HG03039 (cell line): ENCODE measurements around the gene DENND6A.
"Not testable (repeated sequence)": the region's sequence is repeated elsewhere in the genome, so short reads cannot be mapped to it uniquely, and the experiment has no call there.

Experiments
- ATAC-seq: cut with Tn5 transposase; IDR thresholded peaks from one replicate; pipeline ENCODE4 v1.9.1; 2021; ENCODE audit warnings: mild to moderate bottlenecking, moderate library complexity; ENCODE audit not compliant: unreplicated experiment

DENND6A gene

DNA sequence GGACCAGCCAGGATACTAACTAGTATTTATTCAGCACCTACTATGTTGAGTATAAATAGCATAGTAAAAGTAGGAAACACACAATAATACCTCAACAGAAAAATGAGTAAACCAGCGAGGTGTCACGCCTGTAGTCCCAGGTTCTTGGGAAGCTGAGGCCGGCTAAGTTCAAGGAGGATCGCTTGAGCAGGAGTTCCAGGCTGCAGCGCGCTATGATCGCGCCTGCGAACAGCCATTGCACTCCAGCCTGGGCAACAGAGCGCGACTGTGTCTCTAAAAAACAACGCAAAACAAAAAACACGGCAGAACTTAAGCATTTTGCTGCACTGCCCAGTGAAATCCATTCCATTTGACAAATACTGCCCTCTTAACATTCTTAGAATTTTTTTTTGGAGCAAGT, 1.3 kb upstream of the DENND6A start:
- no peak for ATAC-seq

DNA sequence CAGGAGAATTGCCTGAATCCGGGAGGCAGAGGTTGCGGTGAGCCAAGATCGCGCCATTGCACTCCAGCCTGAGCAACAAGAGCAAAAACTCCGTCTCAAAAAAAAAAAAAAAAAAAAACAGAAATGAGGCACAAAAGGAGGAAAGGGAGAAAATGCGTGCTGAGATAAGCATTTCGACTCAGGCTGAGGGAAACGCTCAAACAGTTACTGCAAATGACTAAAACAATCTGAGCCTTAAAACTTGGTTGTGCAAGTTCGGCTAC, 813 bp downstream of the DENND6A start:
- ATAC-seq = not testable (repeated sequence)

GRCh38 chr3:57691411-57692132, 1.3 kb downstream of the DENND6A start:
- no peak for ATAC-seq

DNA sequence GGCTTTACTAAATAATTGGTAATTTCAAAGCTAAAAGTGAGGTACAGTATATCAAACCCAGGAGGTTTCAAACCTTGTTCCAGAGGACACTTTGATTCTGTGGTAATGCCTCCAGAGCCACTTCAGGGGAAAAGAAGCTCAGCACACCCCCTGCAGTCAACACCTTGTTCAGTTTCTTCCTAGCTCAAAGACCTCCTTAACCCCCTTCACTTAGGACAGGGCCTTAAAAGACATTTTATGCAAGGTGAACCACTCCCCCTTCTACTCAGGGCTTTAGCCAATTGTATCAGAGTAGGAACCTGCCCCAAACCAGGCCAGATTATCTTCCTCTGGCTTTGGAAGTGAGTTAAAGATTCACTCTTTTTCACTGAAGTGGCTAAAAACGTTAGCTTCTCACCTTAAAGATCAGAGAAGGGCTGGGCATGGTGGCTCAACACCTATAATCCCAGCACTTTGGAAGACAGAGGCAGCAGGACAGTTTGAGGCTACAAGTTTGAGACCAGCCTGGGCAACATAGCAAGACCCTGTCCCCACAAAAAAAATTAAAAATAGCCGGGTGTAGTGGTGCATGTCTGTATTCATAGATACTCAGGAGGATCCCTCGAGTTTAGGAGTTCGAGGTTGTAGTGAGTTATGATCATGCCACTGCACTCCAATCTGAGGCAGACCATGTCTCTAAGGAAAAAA, 3.4 kb downstream of the DENND6A start:
- ATAC-seq = no peak

- ATAC-seq = no peak
Measured at GRCh38 chr3:57688291-57688690, 4.6 kb downstream of the DENND6A start.

DNA sequence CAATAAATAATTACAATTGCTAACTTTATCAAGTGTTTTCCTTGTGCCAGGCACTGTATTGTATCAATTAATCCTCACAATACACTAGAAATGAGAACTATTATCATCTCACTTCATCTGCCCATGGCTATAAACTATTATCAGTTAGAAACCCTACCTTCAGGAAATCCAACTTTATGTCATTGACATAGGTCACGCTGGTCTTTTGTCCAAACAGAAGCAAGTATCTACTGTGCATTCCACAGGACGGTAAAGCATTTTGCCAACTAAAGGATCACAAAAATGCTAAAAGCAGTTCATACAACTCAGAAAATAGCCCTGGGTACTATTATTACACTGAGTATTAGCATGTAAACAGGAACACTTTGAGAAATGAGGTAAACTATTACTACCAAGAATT, 9.6 kb downstream of the DENND6A start:
- ATAC-seq = no peak

GRCh38 chr3:57682284-57682683, 10.6 kb downstream of the DENND6A start:
- no peak for ATAC-seq

DNA sequence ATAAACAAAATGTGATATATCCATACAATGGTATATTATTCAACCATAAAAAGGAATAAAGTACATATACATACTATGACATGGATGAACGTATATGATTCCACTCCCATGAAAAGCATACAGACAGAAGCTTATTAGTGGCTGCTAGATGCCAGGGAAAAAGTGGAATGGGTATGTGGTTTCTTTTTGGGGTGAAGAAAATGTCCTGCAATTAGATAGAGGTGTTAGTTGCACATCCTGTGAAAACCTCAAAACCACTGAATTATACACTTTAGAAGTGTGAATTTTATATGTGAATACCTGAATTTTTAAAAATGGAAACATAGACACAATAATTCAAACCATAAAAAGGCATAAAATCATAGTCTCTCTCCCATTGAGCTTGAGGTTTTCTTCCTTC, 11.2 kb downstream of the DENND6A start:
- ATAC-seq = no peak

GRCh38 chr3:57680046-57680445, 12.8 kb downstream of the DENND6A start:
- no peak for ATAC-seq

DNA sequence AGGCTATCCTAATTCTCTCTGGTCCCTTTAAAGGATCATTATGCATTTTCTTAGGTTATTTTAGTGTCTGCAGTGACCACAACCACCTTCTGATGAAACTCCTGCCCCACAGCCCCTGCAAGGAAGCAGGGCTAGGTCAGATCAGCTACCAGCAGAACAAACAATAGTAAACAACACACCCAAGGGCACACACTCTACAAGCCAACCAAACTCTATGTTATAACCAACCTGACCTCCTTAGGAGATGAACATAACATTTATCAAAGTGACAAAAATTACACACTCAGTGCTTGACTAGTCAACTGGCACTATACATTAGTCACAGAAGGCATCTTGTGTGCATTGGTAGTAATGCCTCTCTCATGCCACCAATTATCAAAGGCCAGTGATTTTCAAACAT, 17.3 kb downstream of the DENND6A start:
- ATAC-seq = no peak

- no peak for ATAC-seq
Measured at GRCh38 chr3:57673156-57673555, 19.7 kb downstream of the DENND6A start.

DNA sequence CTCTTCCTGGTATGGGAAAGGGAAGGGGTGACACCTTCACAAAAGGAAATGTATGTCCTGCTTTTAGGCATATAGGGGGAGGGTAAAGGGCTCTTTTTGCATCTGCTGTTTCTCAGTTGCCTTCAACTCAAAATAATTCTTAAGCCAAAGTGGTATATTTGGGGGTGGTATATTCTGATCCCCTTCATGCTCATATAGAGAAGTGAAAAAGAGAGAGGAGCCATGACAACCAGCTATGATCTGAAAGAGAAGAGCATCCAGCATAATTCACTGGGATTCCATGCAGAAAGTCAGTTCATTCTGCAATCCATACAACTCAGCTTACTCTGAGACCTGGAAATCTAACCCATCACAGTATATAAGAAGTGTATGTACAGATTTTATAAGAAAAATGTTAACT, 22.3 kb downstream of the DENND6A start:
- no peak for ATAC-seq

DNA sequence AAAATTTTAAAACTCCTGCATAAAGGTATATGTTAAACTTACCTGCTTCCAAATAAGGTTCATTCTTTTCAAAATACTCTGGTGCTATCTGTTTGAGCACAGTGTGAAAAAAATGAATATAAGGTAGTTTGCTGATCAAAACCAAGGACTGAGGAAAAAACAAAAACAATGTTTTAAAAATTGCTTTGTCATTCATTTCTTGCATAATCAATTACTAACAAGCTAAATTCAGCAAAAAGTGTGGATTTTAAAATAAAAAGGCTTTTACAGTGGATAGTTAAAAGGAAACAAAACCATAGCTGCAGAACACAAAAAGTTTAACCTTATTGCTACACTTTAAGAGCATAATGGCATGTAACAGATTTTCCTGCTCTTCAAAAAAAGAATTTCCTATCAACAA, 31.5 kb downstream of the DENND6A start:
- no peak for ATAC-seq

DNA sequence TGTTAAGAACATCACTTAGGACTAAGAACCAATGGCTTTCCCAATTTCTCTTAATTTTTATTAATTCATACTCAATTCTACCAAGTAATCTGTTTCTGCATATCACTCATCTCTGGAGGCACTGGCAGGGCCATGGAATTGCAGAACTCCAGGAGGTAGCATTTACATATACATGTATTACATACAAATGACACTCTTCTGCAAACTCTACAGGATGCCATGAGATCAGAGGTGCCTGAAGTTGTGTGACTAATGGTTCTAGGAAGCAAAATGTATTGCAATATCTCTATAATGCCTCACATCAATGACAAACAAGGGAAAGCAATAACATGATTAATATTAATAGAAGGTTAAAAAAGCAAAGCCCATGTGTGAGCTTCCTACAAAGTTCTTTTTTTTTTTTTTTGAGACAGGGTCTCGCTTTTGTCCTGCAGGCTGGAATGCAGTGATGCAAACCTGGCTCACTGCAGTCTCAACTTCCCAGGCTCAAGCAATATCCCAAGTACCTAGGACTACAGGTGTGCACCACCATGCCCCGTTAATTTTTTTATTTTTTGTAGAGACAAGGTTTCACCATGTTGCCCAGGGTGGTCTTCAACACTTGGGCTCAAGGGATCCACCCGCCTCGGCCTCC, 33.0 kb downstream of the DENND6A start:
- no peak for ATAC-seq

DNA sequence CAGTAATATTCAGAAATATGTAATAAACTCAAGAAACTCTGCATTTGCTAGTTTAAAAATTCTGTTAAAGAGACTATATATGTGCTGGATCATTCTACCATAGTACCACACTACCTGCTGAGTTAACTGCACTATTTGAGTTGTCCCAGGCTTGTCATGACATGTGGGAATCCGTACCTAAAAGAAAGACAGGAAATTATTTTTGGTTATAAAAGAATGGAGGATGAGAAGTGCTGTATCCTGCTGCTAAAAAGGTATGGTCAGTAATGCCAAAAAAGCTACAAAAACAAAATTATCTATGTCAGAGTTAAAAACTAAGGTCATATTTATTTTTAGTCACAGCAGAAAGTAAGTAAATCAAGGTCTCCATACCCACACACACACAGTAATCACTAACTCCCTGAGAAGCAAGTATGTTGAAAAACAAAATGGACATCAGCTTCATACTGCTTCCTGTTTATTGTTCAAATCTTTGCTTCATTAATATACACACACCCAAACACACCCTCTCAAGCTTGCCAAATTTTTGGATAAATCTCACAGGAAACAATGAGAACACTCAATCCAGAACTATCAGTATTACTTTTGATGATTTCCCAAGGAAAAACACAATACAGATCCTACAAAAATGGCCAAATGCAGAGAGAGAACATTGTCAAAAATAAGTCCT, 33.7 kb downstream of the DENND6A start:
- no peak for ATAC-seq

- ATAC-seq = no peak
Measured at GRCh38 chr3:57658536-57658935, 34.3 kb downstream of the DENND6A start.

DNA sequence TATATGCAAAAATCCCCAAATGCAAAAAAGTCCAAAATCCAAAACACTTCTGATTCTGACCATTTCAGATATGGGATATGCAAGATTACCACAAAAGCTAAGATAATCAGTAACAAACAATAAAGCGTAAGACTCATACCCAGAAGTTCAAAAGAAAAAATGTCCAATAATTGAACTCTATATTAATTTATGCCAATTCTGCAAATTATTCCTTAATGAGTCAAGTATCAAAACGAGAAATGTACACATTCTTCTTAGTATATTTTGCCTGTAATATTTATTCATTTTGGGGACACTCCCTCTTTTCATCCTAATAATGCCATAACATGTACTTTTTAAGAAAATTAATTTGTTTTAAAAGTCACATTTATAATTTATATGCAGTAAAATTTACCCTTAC, 37.1 kb downstream of the DENND6A start:
- no peak for ATAC-seq

DNA sequence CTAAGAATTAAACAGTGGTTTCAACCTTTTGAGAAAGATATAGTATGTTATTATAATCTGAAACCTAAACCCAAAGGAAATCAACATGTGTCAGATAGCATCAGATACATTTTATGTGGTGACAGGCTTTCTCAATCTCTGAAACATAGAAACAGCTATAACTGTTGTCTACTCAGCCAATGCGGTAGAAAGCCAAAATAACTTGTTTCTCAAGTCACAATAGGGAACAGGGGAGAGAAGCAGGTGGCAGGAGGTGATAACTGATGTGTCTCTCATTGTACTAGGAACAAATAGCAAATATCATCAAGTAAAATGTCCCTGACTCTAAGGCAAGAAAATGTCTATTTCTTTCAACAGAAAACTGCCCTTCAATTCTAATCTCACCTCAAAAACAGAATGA, 38.6 kb downstream of the DENND6A start:
- no peak for ATAC-seq

GRCh38 chr3:57652203-57652602, 40.7 kb downstream of the DENND6A start:
- no peak for ATAC-seq

DNA sequence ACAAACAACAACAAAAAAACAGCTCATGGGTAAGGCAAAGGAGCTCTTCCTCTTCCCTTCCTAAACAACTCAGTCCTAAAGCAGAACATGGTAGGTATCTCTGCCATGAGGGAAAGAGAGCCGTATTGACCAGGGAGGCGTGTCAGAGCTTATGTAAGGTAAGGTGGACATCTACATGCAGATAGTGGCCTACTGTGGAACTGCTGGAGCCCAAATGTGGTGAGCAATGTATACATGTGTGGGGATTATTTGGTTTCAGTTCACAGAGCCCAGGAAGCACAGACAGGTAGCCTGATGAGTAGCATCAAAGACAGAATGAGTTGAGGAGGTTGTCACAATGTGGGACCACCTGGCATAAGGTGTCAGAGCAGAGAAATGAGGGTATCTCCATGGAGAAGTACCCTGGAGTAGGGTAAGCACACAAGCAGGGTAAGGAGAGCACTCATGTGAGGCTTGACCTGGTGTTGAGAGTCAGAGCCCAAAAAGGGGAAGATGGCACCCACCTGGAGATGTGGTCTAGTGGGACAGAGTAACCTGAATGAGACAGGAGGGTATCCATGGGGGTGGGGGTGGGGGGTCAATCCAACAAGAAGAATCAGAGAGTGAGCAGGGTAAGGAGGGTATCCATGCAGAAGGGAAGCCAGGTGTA, 45.5 kb downstream of the DENND6A start:
- ATAC-seq = no peak

GRCh38 chr3:57646723-57647122, 46.2 kb downstream of the DENND6A start:
- no peak for ATAC-seq
